ENCODE measurements around the gene MYRF. TPM values are rescaled to one million over a fixed set of nuclear protein-coding genes. Genes with fewer than 3 reads are reported as not detected.

Gene MYRF
- total and polyA plus RNA-seq, 2 of the 13 experiments (the other 11 are each of a cell fraction or from before 2014, with no cell fraction given), result 10.2 to 25.9 TPM

GRCh38 chr11:61702701-61703312 is 49.6 kb upstream of the MYRF start:
- ChIA-PET CTCF (ENCODE audit: low intra/inter-chr PET ratio, low total read pairs) (no interaction called here), POLR2A (no interaction called here)
- intact Hi-C loops (cut with micrococcal nuclease; ENCODE audit: unreplicated experiment), result loop anchor here (5.0 kb wide), 1 partner anchor 36 kb away; no protein-coding TSS in a partner anchor
- no peak overlapping the region for H3K27ac ChIP-seq (ENCODE audit: extremely low read length, insufficient read depth, low read length)
- TF ChIP-seq MAF1 (CRISPR knock-in tag; IDR thresholded peaks at IDR 0.05; ENCODE audit: borderline replicate concordance) (no peak), ZNF577 (CRISPR knock-in tag; IDR thresholded peaks at IDR 0.05; ENCODE audit: borderline replicate concordance, low read depth) (no peak), MLX (CRISPR knock-in tag; IDR thresholded peaks at IDR 0.05) (no peak), RNF219 (CRISPR knock-in tag; IDR thresholded peaks at IDR 0.05) (no peak), YEATS2 (CRISPR knock-in tag; IDR thresholded peaks at IDR 0.05; ENCODE audit: borderline replicate concordance) (no peak), ZNF782 (CRISPR knock-in tag; IDR thresholded peaks at IDR 0.05; ENCODE audit: borderline replicate concordance) (no peak), CCDC6 (CRISPR knock-in tag; IDR thresholded peaks at IDR 0.05) (no peak), ZNF569 (CRISPR knock-in tag; IDR thresholded peaks at IDR 0.05; ENCODE audit: borderline replicate concordance) (no peak), MAFG (CRISPR knock-in tag; IDR thresholded peaks at IDR 0.05) (no peak)
- ATAC-seq (no peak), DNase-seq (ENCODE audit: low spot score) (no peak), FAIRE-seq (no peak)
- peaks cover 5% of the 10 kb centered on the region for H3K79me2 ChIP-seq (ENCODE audit: insufficient read depth, low read length)
- BruUV-seq (replicated peaks), result no TSS peak
- H3K27me3 ChIP-seq (ENCODE audit: control insufficient read depth in 1 of 2, insufficient read depth in 2 of 2, low read length in 2 of 2), result no peaks in the 10 kb centered on the region
- H3K4me3 ChIP-seq (replicated peaks in 1 of 3; ENCODE audit: insufficient read depth in 1 of 3, low read depth in 2 of 3, low read length in 3 of 3), result no peak overlapping the region
- H3K4me1 ChIP-seq (ENCODE audit: insufficient read depth, low read length), result peaks cover 25% of the 10 kb centered on the region
- H3K36me3 ChIP-seq (replicated peaks in 1 of 2; ENCODE audit: control insufficient read depth in 1 of 2, insufficient read depth in 2 of 2, low read length in 2 of 2), result peaks cover 2 to 3% of the 10 kb centered on the region in 2 experiments; a peak in 2 of 5 replicates
- H3K4me2 ChIP-seq (ENCODE audit: low read depth, low read length), result no peak overlapping the region
- H2AFZ ChIP-seq (ENCODE audit: low read length), result no peak overlapping the region
- no peaks in the 10 kb centered on the region for H3K9me3 ChIP-seq (ENCODE audit: low read length)
- 95% methylated on average over 11 of the region's 11 CpGs for WGBS (ENCODE audit: low lambda C conversion rate)
- H4K20me1 ChIP-seq (ENCODE audit: insufficient read depth, low read length), result peaks cover 8% of the 10 kb centered on the region; the same call in 1 of the 2 replicates
- in situ Hi-C loops (cut with HindIII; ENCODE audit: extremely low pct_ligation_motif_present, low pct_unique_long_range_greater_than_20kb), result no loop called here
- H3K9ac ChIP-seq (ENCODE audit: insufficient read depth, low read depth, low read length), result no peak overlapping the region

Data from HepG2 (cell line).